HepG2 (cell line): ENCODE data around the gene ASPRV1. TPM values are rescaled to one million over a fixed set of nuclear protein-coding genes. Genes with fewer than 3 reads are reported as not detected.

ENCODE experiments used
- CHD4 ChIP-seq: fragments of 200-600 bp; sonication (generic); IDR thresholded peaks from 2 replicates; pipeline ENCODE4 v1.7.0; 2017; ENCODE audit warnings: mild to moderate bottlenecking, low read length, borderline replicate concordance
- HIVEP1 ChIP-seq: sonication (generic); formaldehyde crosslinking; IDR thresholded peaks from 2 replicates; pipeline ENCODE4 v1.4.0; 2020; ENCODE audit warnings: mild to moderate bottlenecking, missing genetic modification reagents
- KLF12 ChIP-seq: sonication (generic); formaldehyde crosslinking; IDR thresholded peaks from 2 replicates; pipeline ENCODE4 v1.4.0; 2020; ENCODE audit warnings: missing genetic modification reagents, borderline replicate concordance
- MXD4 ChIP-seq: IDR thresholded peaks from 2 replicates; pipeline ENCODE4 v1.6.1; 2016; ENCODE audit warnings: mild to moderate bottlenecking, missing biosample characterization, missing genetic modification reagents
- NCOA2 ChIP-seq: sonication (generic); formaldehyde crosslinking; IDR thresholded peaks from 2 replicates; pipeline ENCODE4 v1.8.0; 2022; ENCODE audit warnings: inconsistent platforms
- NFRKB ChIP-seq: fragments of 450-650 bp; IDR thresholded peaks from 2 replicates; pipeline ENCODE4 v1.6.1; 2017
- NONO ChIP-seq, 2 experiments: fragments of 450-650 bp in 1 of 2; sonication (generic) in 1 of 2; formaldehyde crosslinking in 1 of 2; IDR thresholded peaks in 1 of 2; conservative IDR thresholded peaks in 1 of 2; 2 replicates each; pipeline versions ENCODE4 v1.6.1 to v1.8.0; 2017 to 2022; ENCODE audit warnings: mild to moderate bottlenecking in 1 of 2, missing genetic modification reagents in 1 of 2, moderate library complexity in 1 of 2
- NPAS2 ChIP-seq: sonication (generic); formaldehyde crosslinking; IDR thresholded peaks from 2 replicates; pipeline ENCODE4 v1.8.0; 2022; ENCODE audit warnings: mild to moderate bottlenecking, missing genetic modification reagents, borderline replicate concordance
- RFX5 ChIP-seq: IDR thresholded peaks from 2 replicates; pipeline ENCODE4 v1.6.1; 2011; ENCODE audit warnings: low read depth, low read length, improper control_type of control experiment
- SP4 ChIP-seq: sonication (generic); formaldehyde crosslinking; IDR thresholded peaks from 2 replicates; pipeline ENCODE4 v1.8.1; 2023; ENCODE audit warnings: mild to moderate bottlenecking, missing genetic modification reagents
- STAG1 ChIP-seq: sonication (generic); formaldehyde crosslinking; IDR thresholded peaks from 2 replicates; pipeline ENCODE4 v1.4.0; 2020; ENCODE audit warnings: missing genetic modification reagents
- SYNCRIP ChIP-seq: fragments of 200-400 bp; formaldehyde crosslinking; IDR thresholded peaks from 2 replicates; pipeline ENCODE4 v1.6.1; 2018; ENCODE audit warnings: mild to moderate bottlenecking, low read depth, low read length; ENCODE audit not compliant: insufficient read depth
- WIZ ChIP-seq: sonication (generic); formaldehyde crosslinking; IDR thresholded peaks from 2 replicates; pipeline ENCODE4 v1.5.1; 2020; ENCODE audit warnings: mild to moderate bottlenecking, missing genetic modification reagents
- ZFP90 ChIP-seq: sonication (generic); formaldehyde crosslinking; IDR thresholded peaks from 2 replicates; pipeline ENCODE4 v1.8.0; 2022; ENCODE audit warnings: missing genetic modification reagents, mild to moderate bottlenecking, inconsistent platforms, borderline replicate concordance
- ZNF12 ChIP-seq: sonication (generic); formaldehyde crosslinking; IDR thresholded peaks from 2 replicates; pipeline ENCODE4 v1.5.0; 2020; ENCODE audit warnings: missing genetic modification reagents
- ZNF121 ChIP-seq: sonication (generic); formaldehyde crosslinking; IDR thresholded peaks from 2 replicates; pipeline ENCODE4 v1.5.0; 2020; ENCODE audit warnings: mild to moderate bottlenecking, missing genetic modification reagents
- ZNF230 ChIP-seq: sonication (generic); formaldehyde crosslinking; IDR thresholded peaks from 2 replicates; pipeline ENCODE4 v1.4.0; 2020; ENCODE audit warnings: mild to moderate bottlenecking, missing genetic modification reagents
- ZNF281 ChIP-seq: sonication (generic); formaldehyde crosslinking; IDR thresholded peaks from 2 replicates; pipeline ENCODE4 v1.4.0; 2020; ENCODE audit warnings: missing genetic modification reagents, borderline replicate concordance
- ZNF484 ChIP-seq: sonication (generic); formaldehyde crosslinking; IDR thresholded peaks from 2 replicates; pipeline ENCODE4 v1.5.1; 2020; ENCODE audit warnings: mild to moderate bottlenecking, low read depth, missing genetic modification reagents, borderline replicate concordance
- ZNF549 ChIP-seq: sonication (generic); formaldehyde crosslinking; IDR thresholded peaks from 2 replicates; pipeline ENCODE4 v1.5.0; 2020; ENCODE audit warnings: missing genetic modification reagents
- ZNF557 ChIP-seq: sonication (generic); formaldehyde crosslinking; IDR thresholded peaks from 2 replicates; pipeline ENCODE4 v1.4.0; 2020; ENCODE audit warnings: missing genetic modification reagents
- ZNF564 ChIP-seq: sonication (generic); formaldehyde crosslinking; IDR thresholded peaks from 2 replicates; pipeline ENCODE4 v1.8.1; 2023; ENCODE audit warnings: mild to moderate bottlenecking, missing genetic modification reagents
- ZNF567 ChIP-seq: sonication (generic); formaldehyde crosslinking; IDR thresholded peaks from 2 replicates; pipeline ENCODE4 v1.8.1; 2023; ENCODE audit warnings: mild to moderate bottlenecking, missing genetic modification reagents, borderline replicate concordance
- ZNF678 ChIP-seq: sonication (generic); formaldehyde crosslinking; IDR thresholded peaks from 2 replicates; pipeline ENCODE4 v1.4.0; 2020; ENCODE audit warnings: mild to moderate bottlenecking, missing genetic modification reagents
- polyA plus RNA-seq, 8 experiments: library from polyadenylated mRNA; depleted of rRNA in 3 of 8; stranded (reverse) in 7 of 8; unstranded in 1 of 8; fragments of >200 nt; fragmentation: Illumina TruSeq in 4 of 8; extraction: Trizol in 4 of 8; gene quantifications; 2 replicates each; pipeline versions ENCODE4 v1.2.1 to v1.2.3, GENCODE V29; 2011 to 2016; ENCODE audit warnings: low read depth in 4 of 8, missing spikeins in 1 of 8, mixed read lengths in 1 of 8; ENCODE audit not compliant: insufficient read depth in 1 of 8
- total RNA-seq, 5 experiments: library from RNA; depleted of rRNA; stranded (reverse); fragments of >200 nt; fragmentation: Illumina TruSeq; extraction: Trizol; gene quantifications; 2 replicates each; pipeline ENCODE4 v1.2.3, GENCODE V29; 2016; ENCODE audit warnings: low read depth in 1 of 5
- TF ChIP-seq, protein P1 (sequence below): sonication (generic); formaldehyde crosslinking; IDR thresholded peaks from 2 replicates; pipeline ENCODE4 v1.5.1; 2020; ENCODE audit warnings: missing genetic modification reagents, mild to moderate bottlenecking, borderline replicate concordance
- TF ChIP-seq, protein P2 (sequence below): sonication (generic); formaldehyde crosslinking; IDR thresholded peaks from 2 replicates; pipeline ENCODE4 v1.5.0; 2020; ENCODE audit warnings: missing genetic modification reagents

Gene ASPRV1
- total and polyA plus RNA-seq, 2 of the 13 experiments (the other 11 are each of a cell fraction or from before 2014, with no cell fraction given): 0.40 to 0.48 TPM

- TF ChIP-seq STAG1 (CRISPR knock-in tag): no peak
- no peak for TF ChIP-seq ZNF678 (CRISPR knock-in tag)
- no peak for TF ChIP-seq CHD4
- TF ChIP-seq ZNF121 (CRISPR knock-in tag): peak; percentile 98
- no peak for TF ChIP-seq KLF12 (CRISPR knock-in tag)
- TF ChIP-seq MXD4 (CRISPR knock-in tag): no peak
- TF ChIP-seq ZNF230 (CRISPR knock-in tag): no peak
- TF ChIP-seq ZNF484 (CRISPR knock-in tag): no peak
- peak; percentile 14; the same call in 1 of the 2 replicates for TF ChIP-seq ZNF567
- no peak for TF ChIP-seq WIZ (CRISPR knock-in tag)
- TF ChIP-seq ZFP90 (CRISPR knock-in tag): no peak
- no peak for TF ChIP-seq NFRKB
- no peak for TF ChIP-seq RFX5
- no peak for TF ChIP-seq ZNF564 (CRISPR knock-in tag)
- no peak for TF ChIP-seq SYNCRIP
- TF ChIP-seq NPAS2 (CRISPR knock-in tag): no peak
- no peak for TF ChIP-seq ZNF557
- TF ChIP-seq, protein P1, sequence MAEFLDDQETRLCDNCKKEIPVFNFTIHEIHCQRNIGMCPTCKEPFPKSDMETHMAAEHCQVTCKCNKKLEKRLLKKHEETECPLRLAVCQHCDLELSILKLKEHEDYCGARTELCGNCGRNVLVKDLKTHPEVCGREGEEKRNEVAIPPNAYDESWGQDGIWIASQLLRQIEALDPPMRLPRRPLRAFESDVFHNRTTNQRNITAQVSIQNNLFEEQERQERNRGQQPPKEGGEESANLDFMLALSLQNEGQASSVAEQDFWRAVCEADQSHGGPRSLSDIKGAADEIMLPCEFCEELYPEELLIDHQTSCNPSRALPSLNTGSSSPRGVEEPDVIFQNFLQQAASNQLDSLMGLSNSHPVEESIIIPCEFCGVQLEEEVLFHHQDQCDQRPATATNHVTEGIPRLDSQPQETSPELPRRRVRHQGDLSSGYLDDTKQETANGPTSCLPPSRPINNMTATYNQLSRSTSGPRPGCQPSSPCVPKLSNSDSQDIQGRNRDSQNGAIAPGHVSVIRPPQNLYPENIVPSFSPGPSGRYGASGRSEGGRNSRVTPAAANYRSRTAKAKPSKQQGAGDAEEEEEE: no peak
- no peak for TF ChIP-seq ZNF12 (CRISPR knock-in tag)
- TF ChIP-seq, protein P2, sequence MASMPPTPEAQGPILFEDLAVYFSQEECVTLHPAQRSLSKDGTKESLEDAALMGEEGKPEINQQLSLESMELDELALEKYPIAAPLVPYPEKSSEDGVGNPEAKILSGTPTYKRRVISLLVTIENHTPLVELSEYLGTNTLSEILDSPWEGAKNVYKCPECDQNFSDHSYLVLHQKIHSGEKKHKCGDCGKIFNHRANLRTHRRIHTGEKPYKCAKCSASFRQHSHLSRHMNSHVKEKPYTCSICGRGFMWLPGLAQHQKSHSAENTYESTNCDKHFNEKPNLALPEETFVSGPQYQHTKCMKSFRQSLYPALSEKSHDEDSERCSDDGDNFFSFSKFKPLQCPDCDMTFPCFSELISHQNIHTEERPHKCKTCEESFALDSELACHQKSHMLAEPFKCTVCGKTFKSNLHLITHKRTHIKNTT (CRISPR knock-in tag): no peak
- no peak for TF ChIP-seq NCOA2 (CRISPR knock-in tag)
- no peak for TF ChIP-seq ZNF281 (CRISPR knock-in tag)
- peak; percentile 48; the same call in 1 of the 2 replicates for TF ChIP-seq SP4
- no peak for TF ChIP-seq HIVEP1 (CRISPR knock-in tag)
- no peak for TF ChIP-seq NONO (IDR thresholded peaks at IDR 0.05)
- TF ChIP-seq NONO (CRISPR knock-in tag; conservative IDR thresholded peaks at IDR 0.05): no peak
- TF ChIP-seq ZNF549 (CRISPR knock-in tag): no peak
These were observed 13.1 kb downstream of the ASPRV1 start (continued) for GRCh38 chr2:69948032-69948962.
